HepG2 (cell line): ENCODE data around the gene PSMD9. TPM values are rescaled to one million over a fixed set of nuclear protein-coding genes. Genes with fewer than 3 reads are reported as not detected.
A peak's percentile ranks its signal among the peaks of the same experiment; 100 is the strongest.

ENCODE experiments used
- FOXP1 ChIP-seq, 2 experiments: fragments of 450-650 bp in 1 of 2; IDR thresholded peaks; 2 replicates each; pipeline ENCODE4 v1.6.1; 2017 to 2018; ENCODE audit warnings: antibody characterized with exemption in 1 of 2
- KLF11 ChIP-seq: IDR thresholded peaks from 2 replicates; pipeline ENCODE4 v1.6.1; 2016; ENCODE audit warnings: missing compliant biosample characterization
- PHF20 ChIP-seq: sonication (generic); formaldehyde crosslinking; IDR thresholded peaks from 2 replicates; pipeline ENCODE4 v1.5.0; 2020; ENCODE audit warnings: mild to moderate bottlenecking, missing genetic modification reagents
- RFXANK ChIP-seq: IDR thresholded peaks from 2 replicates; pipeline ENCODE4 v1.6.1; 2016
- SRSF4 ChIP-seq: fragments of 200-400 bp; formaldehyde crosslinking; IDR thresholded peaks from one replicate; pipeline ENCODE4 v1.6.1; 2018; ENCODE audit warnings: mild to moderate bottlenecking, low read depth, low read length, moderate library complexity; ENCODE audit not compliant: poor library complexity, severe bottlenecking
- TBX2 ChIP-seq: sonication (generic); formaldehyde crosslinking; IDR thresholded peaks from 2 replicates; pipeline ENCODE4 v1.5.0; 2020; ENCODE audit warnings: missing genetic modification reagents, mild to moderate bottlenecking, borderline replicate concordance
- ZNF331 ChIP-seq: sonication (generic); formaldehyde crosslinking; IDR thresholded peaks from 2 replicates; pipeline ENCODE4 v1.4.0; 2020; ENCODE audit warnings: missing genetic modification reagents
- ZNF574 ChIP-seq: sonication (generic); formaldehyde crosslinking; IDR thresholded peaks from 2 replicates; pipeline ENCODE4 v1.4.0; 2020; ENCODE audit warnings: missing genetic modification reagents
- ZNF761 ChIP-seq: sonication (generic); formaldehyde crosslinking; conservative IDR thresholded peaks from 2 replicates; pipeline ENCODE4 v1.4.0; 2020; ENCODE audit warnings: mild to moderate bottlenecking, missing genetic modification reagents
- ZSCAN20 ChIP-seq: sonication (generic); formaldehyde crosslinking; IDR thresholded peaks from 2 replicates; pipeline ENCODE4 v1.4.0; 2020; ENCODE audit warnings: missing genetic modification reagents, mild to moderate bottlenecking, borderline replicate concordance
- ZUFSP ChIP-seq: sonication (generic); formaldehyde crosslinking; IDR thresholded peaks from 2 replicates; pipeline ENCODE4 v1.9.0; 2021; ENCODE audit warnings: missing genetic modification reagents, mild to moderate bottlenecking, borderline replicate concordance
- polyA plus RNA-seq, 8 experiments: library from polyadenylated mRNA; depleted of rRNA in 3 of 8; stranded (reverse) in 7 of 8; unstranded in 1 of 8; fragments of >200 nt; fragmentation: Illumina TruSeq in 4 of 8; extraction: Trizol in 4 of 8; gene quantifications; 2 replicates each; pipeline versions ENCODE4 v1.2.1 to v1.2.3, GENCODE V29; 2011 to 2016; ENCODE audit warnings: low read depth in 4 of 8, missing spikeins in 1 of 8, mixed read lengths in 1 of 8; ENCODE audit not compliant: insufficient read depth in 1 of 8
- total RNA-seq, 5 experiments: library from RNA; depleted of rRNA; stranded (reverse); fragments of >200 nt; fragmentation: Illumina TruSeq; extraction: Trizol; gene quantifications; 2 replicates each; pipeline ENCODE4 v1.2.3, GENCODE V29; 2016; ENCODE audit warnings: low read depth in 1 of 5
- TF ChIP-seq, protein P1 (sequence below): sonication (generic); formaldehyde crosslinking; IDR thresholded peaks from 2 replicates; pipeline ENCODE4 v1.4.0; 2020; ENCODE audit warnings: missing genetic modification reagents
- TF ChIP-seq, protein P2 (sequence below): sonication (generic); formaldehyde crosslinking; conservative IDR thresholded peaks from 2 replicates; pipeline ENCODE4 v1.5.0; 2020; ENCODE audit warnings: missing genetic modification reagents
- TF ChIP-seq, protein P3 (sequence below), 2 experiments: fragments of 450-650 bp in 1 of 2; sonication (generic) in 1 of 2; formaldehyde crosslinking; IDR thresholded peaks; 2 replicates each; pipeline versions ENCODE4 v1.5.0 to v1.8.0; 2020 to 2022; ENCODE audit warnings: mild to moderate bottlenecking in 1 of 2, missing genetic modification reagents in 1 of 2

The PSMD9 gene
- total and polyA plus RNA-seq, 2 of the 13 experiments (the other 11 are each of a cell fraction or from before 2014, with no cell fraction given), result 41.4 to 61.1 TPM

- TF ChIP-seq ZNF331 (CRISPR knock-in tag) (no peak), ZUFSP (no peak), RFXANK (CRISPR knock-in tag) (no peak), FOXP1 (IDR thresholded peaks at IDR 0.05) (no peak), FOXP1 (CRISPR knock-in tag; IDR thresholded peaks at IDR 0.05) (peak; percentile 47; the same call in 1 of the 2 replicates), PHF20 (peak; percentile 68; the same call in 1 of the 2 replicates), ZNF574 (CRISPR knock-in tag) (peak; percentile 68), ZNF761 (no peak; the same call in 1 of the 2 replicates), TBX2 (CRISPR knock-in tag) (peak; percentile 53; the same call in 1 of the 2 replicates), KLF11 (no peak), ZSCAN20 (CRISPR knock-in tag) (no peak), SRSF4 (no peak)
- TF ChIP-seq, protein P1, sequence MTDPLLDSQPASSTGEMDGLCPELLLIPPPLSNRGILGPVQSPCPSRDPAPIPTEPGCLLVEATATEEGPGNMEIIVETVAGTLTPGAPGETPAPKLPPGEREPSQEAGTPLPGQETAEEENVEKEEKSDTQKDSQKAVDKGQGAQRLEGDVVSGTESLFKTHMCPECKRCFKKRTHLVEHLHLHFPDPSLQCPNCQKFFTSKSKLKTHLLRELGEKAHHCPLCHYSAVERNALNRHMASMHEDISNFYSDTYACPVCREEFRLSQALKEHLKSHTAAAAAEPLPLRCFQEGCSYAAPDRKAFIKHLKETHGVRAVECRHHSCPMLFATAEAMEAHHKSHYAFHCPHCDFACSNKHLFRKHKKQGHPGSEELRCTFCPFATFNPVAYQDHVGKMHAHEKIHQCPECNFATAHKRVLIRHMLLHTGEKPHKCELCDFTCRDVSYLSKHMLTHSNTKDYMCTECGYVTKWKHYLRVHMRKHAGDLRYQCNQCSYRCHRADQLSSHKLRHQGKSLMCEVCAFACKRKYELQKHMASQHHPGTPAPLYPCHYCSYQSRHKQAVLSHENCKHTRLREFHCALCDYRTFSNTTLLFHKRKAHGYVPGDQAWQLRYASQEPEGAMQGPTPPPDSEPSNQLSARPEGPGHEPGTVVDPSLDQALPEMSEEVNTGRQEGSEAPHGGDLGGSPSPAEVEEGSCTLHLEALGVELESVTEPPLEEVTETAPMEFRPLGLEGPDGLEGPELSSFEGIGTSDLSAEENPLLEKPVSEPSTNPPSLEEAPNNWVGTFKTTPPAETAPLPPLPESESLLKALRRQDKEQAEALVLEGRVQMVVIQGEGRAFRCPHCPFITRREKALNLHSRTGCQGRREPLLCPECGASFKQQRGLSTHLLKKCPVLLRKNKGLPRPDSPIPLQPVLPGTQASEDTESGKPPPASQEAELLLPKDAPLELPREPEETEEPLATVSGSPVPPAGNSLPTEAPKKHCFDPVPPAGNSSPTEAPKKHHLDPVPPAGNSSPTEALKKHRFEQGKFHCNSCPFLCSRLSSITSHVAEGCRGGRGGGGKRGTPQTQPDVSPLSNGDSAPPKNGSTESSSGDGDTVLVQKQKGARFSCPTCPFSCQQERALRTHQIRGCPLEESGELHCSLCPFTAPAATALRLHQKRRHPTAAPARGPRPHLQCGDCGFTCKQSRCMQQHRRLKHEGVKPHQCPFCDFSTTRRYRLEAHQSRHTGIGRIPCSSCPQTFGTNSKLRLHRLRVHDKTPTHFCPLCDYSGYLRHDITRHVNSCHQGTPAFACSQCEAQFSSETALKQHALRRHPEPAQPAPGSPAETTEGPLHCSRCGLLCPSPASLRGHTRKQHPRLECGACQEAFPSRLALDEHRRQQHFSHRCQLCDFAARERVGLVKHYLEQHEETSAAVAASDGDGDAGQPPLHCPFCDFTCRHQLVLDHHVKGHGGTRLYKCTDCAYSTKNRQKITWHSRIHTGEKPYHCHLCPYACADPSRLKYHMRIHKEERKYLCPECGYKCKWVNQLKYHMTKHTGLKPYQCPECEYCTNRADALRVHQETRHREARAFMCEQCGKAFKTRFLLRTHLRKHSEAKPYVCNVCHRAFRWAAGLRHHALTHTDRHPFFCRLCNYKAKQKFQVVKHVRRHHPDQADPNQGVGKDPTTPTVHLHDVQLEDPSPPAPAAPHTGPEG (CRISPR knock-in tag), result no peak
- TF ChIP-seq, protein P2, sequence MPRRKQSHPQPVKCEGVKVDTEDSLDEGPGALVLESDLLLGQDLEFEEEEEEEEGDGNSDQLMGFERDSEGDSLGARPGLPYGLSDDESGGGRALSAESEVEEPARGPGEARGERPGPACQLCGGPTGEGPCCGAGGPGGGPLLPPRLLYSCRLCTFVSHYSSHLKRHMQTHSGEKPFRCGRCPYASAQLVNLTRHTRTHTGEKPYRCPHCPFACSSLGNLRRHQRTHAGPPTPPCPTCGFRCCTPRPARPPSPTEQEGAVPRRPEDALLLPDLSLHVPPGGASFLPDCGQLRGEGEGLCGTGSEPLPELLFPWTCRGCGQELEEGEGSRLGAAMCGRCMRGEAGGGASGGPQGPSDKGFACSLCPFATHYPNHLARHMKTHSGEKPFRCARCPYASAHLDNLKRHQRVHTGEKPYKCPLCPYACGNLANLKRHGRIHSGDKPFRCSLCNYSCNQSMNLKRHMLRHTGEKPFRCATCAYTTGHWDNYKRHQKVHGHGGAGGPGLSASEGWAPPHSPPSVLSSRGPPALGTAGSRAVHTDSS, result no peak
- TF ChIP-seq, protein P3, sequence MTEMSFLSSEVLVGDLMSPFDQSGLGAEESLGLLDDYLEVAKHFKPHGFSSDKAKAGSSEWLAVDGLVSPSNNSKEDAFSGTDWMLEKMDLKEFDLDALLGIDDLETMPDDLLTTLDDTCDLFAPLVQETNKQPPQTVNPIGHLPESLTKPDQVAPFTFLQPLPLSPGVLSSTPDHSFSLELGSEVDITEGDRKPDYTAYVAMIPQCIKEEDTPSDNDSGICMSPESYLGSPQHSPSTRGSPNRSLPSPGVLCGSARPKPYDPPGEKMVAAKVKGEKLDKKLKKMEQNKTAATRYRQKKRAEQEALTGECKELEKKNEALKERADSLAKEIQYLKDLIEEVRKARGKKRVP (CRISPR knock-in tag; IDR thresholded peaks at IDR 0.05), result peak in 1 of 2 experiments; percentile 89; a peak in 2 of 4 replicates
Measured at GRCh38 chr12:121857322-121858246, 31.0 kb upstream of the PSMD9 start (continued).
